Keratinocyte (primary cell): ENCODE measurements around the gene C19orf12. TPM values are rescaled to one million over a fixed set of nuclear protein-coding genes. Genes with fewer than 3 reads are reported as not detected.

Experiments
- DNase-seq: peaks from one replicate; pipeline ENCODE4 v3.0.0-alpha.2; 2011; ENCODE audit warnings: low read depth, missing footprints, low spot score
- FAIRE-seq: peaks from 2 replicates; lab custom pipeline; 2011; peaks lifted over from hg19 to GRCh38; lab: Jason Lieb, UNC
- H2AFZ ChIP-seq: 2 replicates; pipeline ENCODE4 v1.6.0; 2012; ENCODE audit warnings: low read length, control low read depth, inconsistent platforms; ENCODE audit not compliant: control insufficient read depth
- H3K27ac ChIP-seq: 2 replicates; pipeline ENCODE4 v1.5.1; 2011; ENCODE audit warnings: low read length; ENCODE audit not compliant: control insufficient read depth, insufficient read depth
- H3K27me3 ChIP-seq: 3 replicates; pipeline ENCODE4 v1.6.0; 2011; ENCODE audit warnings: low read length; ENCODE audit not compliant: control insufficient read depth, insufficient read depth; ENCODE audit errors: extremely low read depth
- H3K36me3 ChIP-seq, 2 experiments: 2 replicates in 1 of 2; 3 replicates in 1 of 2; pipeline ENCODE4 v1.5.1; 2011; ENCODE audit warnings: low read length in 2 of 2, mild to moderate bottlenecking in 1 of 2; ENCODE audit not compliant: control insufficient read depth in 2 of 2, insufficient read depth in 2 of 2; ENCODE audit errors: extremely low read depth in 1 of 2
- H3K4me1 ChIP-seq: 3 replicates; pipeline ENCODE4 v1.5.1; 2011; ENCODE audit warnings: low read length; ENCODE audit not compliant: control insufficient read depth, insufficient read depth; ENCODE audit errors: extremely low read depth
- H3K4me2 ChIP-seq: 3 replicates; pipeline ENCODE4 v1.6.0; 2011; ENCODE audit warnings: low read depth, low read length; ENCODE audit not compliant: control insufficient read depth, insufficient read depth; ENCODE audit errors: extremely low read depth
- H3K4me3 ChIP-seq, 3 experiments: fragments of 200-600 bp in 1 of 3; sonication (generic) in 1 of 3; 2 replicates in 2 of 3; 3 replicates in 1 of 3; pipeline ENCODE4 v1.5.1; 2011 to 2016; ENCODE audit warnings: low read length in 3 of 3, mild to moderate bottlenecking in 3 of 3, control low read depth in 2 of 3, inconsistent platforms in 1 of 3, low read depth in 1 of 3, mixed read lengths in 1 of 3, mixed run types in 1 of 3, moderate library complexity in 1 of 3; ENCODE audit not compliant: control insufficient read depth in 2 of 3, insufficient read depth in 2 of 3; ENCODE audit errors: extremely low read depth in 1 of 3
- H3K79me2 ChIP-seq: 2 replicates; pipeline ENCODE4 v1.6.0; 2012; ENCODE audit warnings: low read length; ENCODE audit not compliant: control insufficient read depth, insufficient read depth
- H3K9ac ChIP-seq: 3 replicates; pipeline ENCODE4 v1.6.0; 2011; ENCODE audit warnings: low read length; ENCODE audit not compliant: control insufficient read depth, insufficient read depth; ENCODE audit errors: extremely low read depth
- H3K9me1 ChIP-seq: 3 replicates; pipeline ENCODE4 v1.6.0; 2011; ENCODE audit warnings: low read length; ENCODE audit not compliant: control insufficient read depth, insufficient read depth; ENCODE audit errors: extremely low read depth
- H3K9me3 ChIP-seq: 2 replicates; pipeline ENCODE4 v1.5.1; 2012; ENCODE audit warnings: low read depth, low read length; ENCODE audit not compliant: control insufficient read depth
- H4K20me1 ChIP-seq: 3 replicates; pipeline ENCODE4 v1.6.0; 2011; ENCODE audit warnings: low read length; ENCODE audit not compliant: control insufficient read depth, insufficient read depth; ENCODE audit errors: extremely low read depth
- EZH2 ChIP-seq: IDR thresholded peaks from one replicate; pipeline ENCODE4 v1.6.1; 2012; ENCODE audit warnings: inconsistent platforms, mild to moderate bottlenecking, low read length, moderate library complexity
- dilution Hi-C: fragments of 300-500 bp; cut with MboI; formaldehyde crosslinking; loops from one replicate; pipeline ENCODE4 v1.7.0; 2020; ENCODE audit warnings: low sequenced_read_pairs; ENCODE audit not compliant: extremely low pct_ligation_motif_present
- polyA plus RNA-seq, 5 experiments: library from polyadenylated mRNA; depleted of rRNA in 3 of 5; stranded (reverse) in 3 of 5; stranded (forward) in 1 of 5; unstranded in 1 of 5; fragments of >200 nt; gene quantifications; 1 replicate in 1 of 5; 2 replicates in 3 of 5; 3 replicates in 1 of 5; pipeline versions ENCODE4 v1.2.1 to v1.2.3, GENCODE V29; 2011 to 2012; ENCODE audit warnings: missing spikeins in 2 of 5, low read depth in 1 of 5, low replicate concordance in 1 of 5
- TF ChIP-seq, protein P1 (sequence below), 3 experiments: IDR thresholded peaks in 1 of 3; conservative IDR thresholded peaks in 1 of 3; optimal IDR thresholded peaks in 1 of 3; 2 replicates in 2 of 3; 3 replicates in 1 of 3; pipeline versions ENCODE3 to v1.5.1; 2011; ENCODE audit warnings: low read length in 3 of 3, mild to moderate bottlenecking in 3 of 3, moderate library complexity in 2 of 3, control low read depth in 1 of 3, inconsistent platforms in 1 of 3; ENCODE audit not compliant: insufficient read depth in 2 of 3; ENCODE audit errors: extremely low read depth in 1 of 3

The C19orf12 gene
- polyA plus RNA-seq, 1 donor (not counting 4 experiments of a cell fraction or from before 2014, with no cell fraction given) = 12.3 TPM

DNA sequence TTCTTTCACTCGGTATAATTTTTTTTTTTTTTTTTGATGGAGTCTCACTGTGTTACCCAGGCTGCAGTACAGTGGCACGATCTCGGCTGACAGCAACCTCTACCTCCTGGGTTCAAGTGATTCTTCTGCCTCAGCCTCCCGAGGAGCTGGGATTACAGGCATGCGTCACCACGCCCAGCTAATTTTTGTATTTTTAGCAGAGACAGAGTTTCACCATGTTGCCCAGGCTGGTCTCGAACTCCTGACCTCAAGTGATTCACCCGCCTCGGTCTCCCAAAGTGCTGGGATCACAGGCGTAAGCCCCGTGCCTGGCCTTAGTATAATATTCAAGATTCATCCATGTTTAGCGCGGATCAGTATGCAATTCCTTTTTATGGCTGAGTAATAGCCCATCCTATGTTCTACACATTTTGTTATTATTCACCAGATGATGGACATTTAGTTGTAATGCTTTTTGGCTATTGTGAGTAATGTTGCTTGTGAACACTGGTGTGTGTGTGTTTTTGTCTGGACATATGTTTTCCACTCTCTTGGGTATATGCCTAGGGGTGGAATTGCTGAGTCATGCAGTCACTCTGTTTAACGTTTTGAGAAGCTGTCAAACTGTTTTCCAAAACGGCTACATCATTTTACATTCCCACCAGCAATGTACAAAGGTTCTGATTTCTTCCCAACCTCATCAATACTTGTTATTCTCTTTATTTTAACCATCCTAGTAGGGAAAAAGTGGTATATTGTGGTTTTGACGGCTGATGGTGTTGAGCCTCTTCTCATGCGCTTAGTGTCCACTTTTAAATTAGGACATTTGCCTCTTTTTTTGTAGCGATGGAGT is 26.9 kb downstream of the C19orf12 start:
- no peak overlapping the region for H3K9ac ChIP-seq
- dilution Hi-C loops = no loop called here
- no peaks in the 10 kb centered on the region for H4K20me1 ChIP-seq
- no peaks in the 10 kb centered on the region for H3K79me2 ChIP-seq
- no peak for FAIRE-seq
- H3K9me3 ChIP-seq = peaks cover 3% of the 10 kb centered on the region
- H3K27ac ChIP-seq = no peak overlapping the region
- no peak overlapping the region for H3K4me2 ChIP-seq
- TF ChIP-seq, protein P1, sequence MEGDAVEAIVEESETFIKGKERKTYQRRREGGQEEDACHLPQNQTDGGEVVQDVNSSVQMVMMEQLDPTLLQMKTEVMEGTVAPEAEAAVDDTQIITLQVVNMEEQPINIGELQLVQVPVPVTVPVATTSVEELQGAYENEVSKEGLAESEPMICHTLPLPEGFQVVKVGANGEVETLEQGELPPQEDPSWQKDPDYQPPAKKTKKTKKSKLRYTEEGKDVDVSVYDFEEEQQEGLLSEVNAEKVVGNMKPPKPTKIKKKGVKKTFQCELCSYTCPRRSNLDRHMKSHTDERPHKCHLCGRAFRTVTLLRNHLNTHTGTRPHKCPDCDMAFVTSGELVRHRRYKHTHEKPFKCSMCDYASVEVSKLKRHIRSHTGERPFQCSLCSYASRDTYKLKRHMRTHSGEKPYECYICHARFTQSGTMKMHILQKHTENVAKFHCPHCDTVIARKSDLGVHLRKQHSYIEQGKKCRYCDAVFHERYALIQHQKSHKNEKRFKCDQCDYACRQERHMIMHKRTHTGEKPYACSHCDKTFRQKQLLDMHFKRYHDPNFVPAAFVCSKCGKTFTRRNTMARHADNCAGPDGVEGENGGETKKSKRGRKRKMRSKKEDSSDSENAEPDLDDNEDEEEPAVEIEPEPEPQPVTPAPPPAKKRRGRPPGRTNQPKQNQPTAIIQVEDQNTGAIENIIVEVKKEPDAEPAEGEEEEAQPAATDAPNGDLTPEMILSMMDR (optimal IDR thresholded peaks at IDR 0.05 in 1 of 3, IDR thresholded peaks at IDR 0.05 in 1 of 3, conservative IDR thresholded peaks at IDR 0.05 in 1 of 3; ENCODE audit: extremely low read depth in 1 of 3, insufficient read depth in 2 of 3, low read length in 3 of 3) = no peak
- no peak for TF ChIP-seq EZH2
- no peak overlapping the region for H2AFZ ChIP-seq
- H3K4me1 ChIP-seq = peaks cover 5% of the 10 kb centered on the region
- H3K27me3 ChIP-seq = no peaks in the 10 kb centered on the region
- H3K36me3 ChIP-seq = no peaks in the 10 kb centered on the region
- no peak overlapping the region for H3K4me3 ChIP-seq
- no peaks in the 10 kb centered on the region for H3K9me1 ChIP-seq
- no peak for DNase-seq

DNA sequence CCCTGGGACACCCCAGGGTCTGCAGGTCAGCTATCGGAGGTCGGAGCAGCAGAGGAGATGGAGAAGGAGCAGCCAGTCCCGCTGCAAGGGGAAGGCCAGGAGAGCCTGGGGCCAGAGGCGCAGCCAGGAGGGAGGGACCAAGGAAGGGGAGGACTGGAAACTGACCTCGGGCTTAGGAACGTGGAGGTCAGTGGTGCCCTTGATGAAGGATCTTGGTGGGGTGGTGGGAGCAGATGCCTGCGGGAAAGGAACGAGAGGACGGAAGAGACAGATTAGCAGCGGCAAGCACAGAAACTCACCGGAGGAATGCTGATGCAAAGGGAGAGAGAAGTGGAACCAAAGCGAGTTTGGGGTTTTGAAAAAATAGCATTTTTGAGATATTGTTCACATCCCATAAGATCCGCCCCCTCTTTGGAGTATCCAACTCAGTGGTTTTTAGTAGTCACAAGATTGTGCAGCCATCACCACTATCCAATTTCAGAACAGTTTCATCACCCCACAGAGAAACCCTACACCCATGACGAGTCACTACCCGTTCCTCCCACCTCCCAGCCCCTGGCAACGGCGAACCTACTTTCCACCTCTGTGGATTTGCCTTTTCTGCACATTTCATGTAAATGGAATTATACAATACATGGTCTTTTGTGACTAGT is 27.7 kb downstream of the C19orf12 start:
- Histone ChIP-seq H3K4me1 (peaks cover 5% of the 10 kb centered on the region), H3K27me3 (no peaks in the 10 kb centered on the region), H3K36me3 (no peaks in the 10 kb centered on the region), H3K9ac (no peak overlapping the region), H3K27ac (peak overlapping the region; percentile 2), H3K4me2 (no peak overlapping the region), H4K20me1 (no peaks in the 10 kb centered on the region), H3K4me3 (no peak overlapping the region), H3K9me3 (peaks cover 3% of the 10 kb centered on the region), H3K9me1 (no peaks in the 10 kb centered on the region), H3K79me2 (no peaks in the 10 kb centered on the region), H2AFZ (no peak overlapping the region)
- FAIRE-seq = no peak
- no peak for DNase-seq
- dilution Hi-C loops = no loop called here
- no peak for TF ChIP-seq EZH2
- TF ChIP-seq, protein P1 (optimal IDR thresholded peaks at IDR 0.05 in 1 of 3, IDR thresholded peaks at IDR 0.05 in 1 of 3, conservative IDR thresholded peaks at IDR 0.05 in 1 of 3; ENCODE audit: extremely low read depth in 1 of 3, insufficient read depth in 2 of 3, low read length in 3 of 3) = no peak
